Measurements from ENCODE around the gene IQGAP1. TPM values are rescaled to one million over a fixed set of nuclear protein-coding genes. Genes with fewer than 3 reads are reported as not detected.

The IQGAP1 gene
- polyA plus RNA-seq, 1 donor (not counting 4 experiments of a cell fraction or from before 2014, with no cell fraction given), result 310 TPM

DNA sequence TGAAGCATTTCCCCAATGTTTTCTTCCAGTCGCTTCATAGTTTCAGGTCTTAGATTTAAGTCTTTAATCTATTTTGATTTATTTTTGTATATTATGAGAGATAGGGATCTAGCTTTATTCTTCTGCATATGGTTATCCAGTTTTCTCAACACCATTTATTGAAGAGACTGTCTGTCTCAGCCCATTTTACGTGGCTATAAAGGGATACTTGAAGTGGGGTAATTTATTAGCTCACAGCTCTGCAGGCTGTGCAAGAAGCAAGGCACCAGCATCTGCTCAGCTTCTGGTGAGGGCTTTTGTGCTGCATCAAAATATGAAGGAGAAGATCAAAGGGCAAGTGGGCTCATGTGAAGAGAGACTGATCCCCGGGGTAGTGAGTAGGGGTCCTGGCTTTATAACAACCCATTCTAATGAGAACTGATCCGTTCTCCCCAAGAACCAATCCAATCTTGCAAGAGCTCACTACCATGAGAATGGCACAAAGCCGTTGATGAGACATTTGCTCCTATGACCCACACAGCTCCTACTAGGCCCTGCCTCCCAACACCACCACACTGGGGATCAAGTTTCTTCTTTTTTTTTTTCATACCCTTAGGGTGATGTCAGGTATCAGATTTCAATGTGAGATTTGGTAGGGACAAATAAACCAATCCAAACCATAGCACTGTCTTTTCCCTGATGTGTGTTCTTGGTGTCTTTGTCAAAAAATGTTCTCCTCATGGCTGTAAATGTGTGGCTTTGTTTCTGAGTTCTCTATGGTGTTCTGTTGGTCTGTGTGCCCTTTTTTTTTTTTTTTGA lies 63.2 kb downstream of the IQGAP1 start:
- Histone ChIP-seq H3K4me2 (ENCODE audit: control insufficient read depth, extremely low read depth, insufficient read depth, low read depth, low read length) (no peak overlapping the region), H3K27ac (ENCODE audit: control insufficient read depth, insufficient read depth, low read length) (no peak overlapping the region), H3K79me2 (ENCODE audit: control insufficient read depth, insufficient read depth, low read length) (peaks cover 12% of the 10 kb centered on the region), H4K20me1 (ENCODE audit: control insufficient read depth, extremely low read depth, insufficient read depth, low read length) (no peaks in the 10 kb centered on the region), H3K4me1 (ENCODE audit: control insufficient read depth, extremely low read depth, insufficient read depth, low read length) (no peaks in the 10 kb centered on the region), H2AFZ (ENCODE audit: control insufficient read depth, low read length) (no peak overlapping the region), H3K27me3 (ENCODE audit: control insufficient read depth, extremely low read depth, insufficient read depth, low read length) (no peaks in the 10 kb centered on the region), H3K9me1 (ENCODE audit: control insufficient read depth, extremely low read depth, insufficient read depth, low read length) (no peaks in the 10 kb centered on the region), H3K9ac (ENCODE audit: control insufficient read depth, extremely low read depth, insufficient read depth, low read length) (no peak overlapping the region), H3K9me3 (ENCODE audit: control insufficient read depth, low read depth, low read length) (no peaks in the 10 kb centered on the region), H3K36me3 (ENCODE audit: control insufficient read depth in 2 of 2, extremely low read depth in 1 of 2, insufficient read depth in 2 of 2, low read length in 2 of 2) (peaks cover 49 to 60% of the 10 kb centered on the region in 2 experiments), H3K4me3 (ENCODE audit: control insufficient read depth in 2 of 3, extremely low read depth in 1 of 3, insufficient read depth in 2 of 3, low read depth in 1 of 3, low read length in 3 of 3) (no peak overlapping the region)
- FAIRE-seq (no peak), DNase-seq (ENCODE audit: low read depth, low spot score) (no peak)
- dilution Hi-C loops (cut with MboI; ENCODE audit: extremely low pct_ligation_motif_present, low sequenced_read_pairs), result no loop called here
- TF ChIP-seq, protein P1, sequence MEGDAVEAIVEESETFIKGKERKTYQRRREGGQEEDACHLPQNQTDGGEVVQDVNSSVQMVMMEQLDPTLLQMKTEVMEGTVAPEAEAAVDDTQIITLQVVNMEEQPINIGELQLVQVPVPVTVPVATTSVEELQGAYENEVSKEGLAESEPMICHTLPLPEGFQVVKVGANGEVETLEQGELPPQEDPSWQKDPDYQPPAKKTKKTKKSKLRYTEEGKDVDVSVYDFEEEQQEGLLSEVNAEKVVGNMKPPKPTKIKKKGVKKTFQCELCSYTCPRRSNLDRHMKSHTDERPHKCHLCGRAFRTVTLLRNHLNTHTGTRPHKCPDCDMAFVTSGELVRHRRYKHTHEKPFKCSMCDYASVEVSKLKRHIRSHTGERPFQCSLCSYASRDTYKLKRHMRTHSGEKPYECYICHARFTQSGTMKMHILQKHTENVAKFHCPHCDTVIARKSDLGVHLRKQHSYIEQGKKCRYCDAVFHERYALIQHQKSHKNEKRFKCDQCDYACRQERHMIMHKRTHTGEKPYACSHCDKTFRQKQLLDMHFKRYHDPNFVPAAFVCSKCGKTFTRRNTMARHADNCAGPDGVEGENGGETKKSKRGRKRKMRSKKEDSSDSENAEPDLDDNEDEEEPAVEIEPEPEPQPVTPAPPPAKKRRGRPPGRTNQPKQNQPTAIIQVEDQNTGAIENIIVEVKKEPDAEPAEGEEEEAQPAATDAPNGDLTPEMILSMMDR (optimal IDR thresholded peaks at IDR 0.05 in 1 of 3, IDR thresholded peaks at IDR 0.05 in 1 of 3, conservative IDR thresholded peaks at IDR 0.05 in 1 of 3; ENCODE audit: extremely low read depth in 1 of 3, insufficient read depth in 2 of 3, low read length in 3 of 3), result no peak
- no peak for TF ChIP-seq EZH2 (IDR thresholded peaks at IDR 0.05; ENCODE audit: low read length)

DNA sequence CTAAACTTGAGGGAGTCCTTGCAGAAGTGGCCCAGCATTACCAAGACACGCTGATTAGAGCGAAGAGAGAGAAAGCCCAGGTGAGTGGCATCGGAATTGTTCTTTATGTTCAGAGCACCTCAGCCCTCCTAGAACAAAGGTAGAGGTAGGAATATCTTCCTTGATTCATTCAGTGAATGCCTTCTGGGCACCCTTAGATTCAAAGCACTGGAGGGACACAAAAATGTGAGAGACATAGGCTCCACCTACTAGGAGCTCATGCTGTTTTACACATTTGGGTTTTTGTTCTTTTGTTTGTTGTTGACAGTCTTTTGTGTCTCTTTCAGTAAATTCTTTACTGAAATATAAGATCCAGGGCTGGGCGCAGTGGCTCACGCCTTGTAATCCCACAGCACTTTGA lies 68.2 kb downstream of the IQGAP1 start:
- TF ChIP-seq, protein P1 (optimal IDR thresholded peaks at IDR 0.05 in 1 of 3, IDR thresholded peaks at IDR 0.05 in 1 of 3, conservative IDR thresholded peaks at IDR 0.05 in 1 of 3; ENCODE audit: extremely low read depth in 1 of 3, insufficient read depth in 2 of 3, low read length in 3 of 3), result no peak
- peaks cover 41 to 48% of the 10 kb centered on the region in 2 experiments for H3K36me3 ChIP-seq (ENCODE audit: control insufficient read depth in 2 of 2, extremely low read depth in 1 of 2, insufficient read depth in 2 of 2, low read length in 2 of 2)
- dilution Hi-C loops (cut with MboI; ENCODE audit: extremely low pct_ligation_motif_present, low sequenced_read_pairs), result no loop called here
- no peak overlapping the region for H2AFZ ChIP-seq (ENCODE audit: control insufficient read depth, low read length)
- H3K4me3 ChIP-seq (ENCODE audit: control insufficient read depth in 2 of 3, extremely low read depth in 1 of 3, insufficient read depth in 2 of 3, low read depth in 1 of 3, low read length in 3 of 3), result no peak overlapping the region
- no peaks in the 10 kb centered on the region for H3K9me3 ChIP-seq (ENCODE audit: control insufficient read depth, low read depth, low read length)
- H4K20me1 ChIP-seq (ENCODE audit: control insufficient read depth, extremely low read depth, insufficient read depth, low read length), result no peaks in the 10 kb centered on the region
- no peaks in the 10 kb centered on the region for H3K4me1 ChIP-seq (ENCODE audit: control insufficient read depth, extremely low read depth, insufficient read depth, low read length)
- no peak for FAIRE-seq
- no peak for DNase-seq (ENCODE audit: low read depth, low spot score)
- no peak overlapping the region for H3K27ac ChIP-seq (ENCODE audit: control insufficient read depth, insufficient read depth, low read length)
- H3K9me1 ChIP-seq (ENCODE audit: control insufficient read depth, extremely low read depth, insufficient read depth, low read length), result no peaks in the 10 kb centered on the region
- no peak overlapping the region for H3K4me2 ChIP-seq (ENCODE audit: control insufficient read depth, extremely low read depth, insufficient read depth, low read depth, low read length)
- no peaks in the 10 kb centered on the region for H3K27me3 ChIP-seq (ENCODE audit: control insufficient read depth, extremely low read depth, insufficient read depth, low read length)
- H3K9ac ChIP-seq (ENCODE audit: control insufficient read depth, extremely low read depth, insufficient read depth, low read length), result no peak overlapping the region
- H3K79me2 ChIP-seq (ENCODE audit: control insufficient read depth, insufficient read depth, low read length), result peaks cover 19% of the 10 kb centered on the region
